ENCODE measurements around the gene FBXO41.

FBXO41 gene, protein sequence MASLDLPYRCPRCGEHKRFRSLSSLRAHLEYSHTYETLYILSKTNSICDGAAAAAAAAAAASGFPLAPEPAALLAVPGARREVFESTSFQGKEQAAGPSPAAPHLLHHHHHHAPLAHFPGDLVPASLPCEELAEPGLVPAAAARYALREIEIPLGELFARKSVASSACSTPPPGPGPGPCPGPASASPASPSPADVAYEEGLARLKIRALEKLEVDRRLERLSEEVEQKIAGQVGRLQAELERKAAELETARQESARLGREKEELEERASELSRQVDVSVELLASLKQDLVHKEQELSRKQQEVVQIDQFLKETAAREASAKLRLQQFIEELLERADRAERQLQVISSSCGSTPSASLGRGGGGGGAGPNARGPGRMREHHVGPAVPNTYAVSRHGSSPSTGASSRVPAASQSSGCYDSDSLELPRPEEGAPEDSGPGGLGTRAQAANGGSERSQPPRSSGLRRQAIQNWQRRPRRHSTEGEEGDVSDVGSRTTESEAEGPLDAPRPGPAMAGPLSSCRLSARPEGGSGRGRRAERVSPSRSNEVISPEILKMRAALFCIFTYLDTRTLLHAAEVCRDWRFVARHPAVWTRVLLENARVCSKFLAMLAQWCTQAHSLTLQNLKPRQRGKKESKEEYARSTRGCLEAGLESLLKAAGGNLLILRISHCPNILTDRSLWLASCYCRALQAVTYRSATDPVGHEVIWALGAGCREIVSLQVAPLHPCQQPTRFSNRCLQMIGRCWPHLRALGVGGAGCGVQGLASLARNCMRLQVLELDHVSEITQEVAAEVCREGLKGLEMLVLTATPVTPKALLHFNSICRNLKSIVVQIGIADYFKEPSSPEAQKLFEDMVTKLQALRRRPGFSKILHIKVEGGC

DNA sequence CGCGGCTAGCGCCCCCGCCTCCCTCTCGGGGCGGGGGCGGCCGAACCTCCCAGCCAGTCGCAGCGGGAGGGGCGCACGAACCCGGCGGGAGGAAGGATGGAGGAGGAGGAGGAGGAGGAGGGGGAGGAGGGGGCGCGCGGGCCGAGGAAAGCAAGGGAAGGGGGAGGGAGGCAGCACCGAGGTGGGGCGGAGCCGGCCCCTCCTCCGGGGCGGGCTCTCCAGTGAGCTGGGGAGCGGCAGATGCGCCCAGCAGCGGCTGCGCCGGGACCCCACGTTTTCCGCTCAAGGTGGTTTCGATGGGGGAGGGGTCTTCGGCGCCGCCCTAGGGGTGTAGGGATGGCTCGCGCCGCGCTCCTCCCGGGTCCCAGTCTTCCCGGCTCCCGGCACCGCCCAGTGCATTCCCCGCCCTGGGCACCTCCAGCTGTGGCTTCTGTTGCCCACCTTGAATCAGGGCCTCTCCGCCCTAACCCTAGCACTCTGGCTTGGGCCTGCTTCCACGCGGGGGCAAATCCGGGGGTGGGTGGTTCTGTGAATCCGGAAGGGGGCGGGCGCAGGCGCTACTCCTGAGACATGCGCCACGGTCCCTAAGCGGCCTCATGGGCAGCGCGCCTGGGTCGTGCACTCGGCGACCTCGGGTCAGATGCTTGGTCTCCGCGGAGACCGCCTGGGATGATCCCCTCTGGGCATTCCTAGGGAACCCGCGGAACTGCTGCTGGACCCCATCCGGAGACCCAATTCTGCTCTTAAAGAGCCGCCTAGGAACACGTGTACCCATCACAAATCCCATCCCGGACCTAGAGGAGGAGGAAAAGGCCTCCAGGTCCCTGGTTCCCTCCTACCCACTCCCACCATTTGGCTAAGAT lies at the start of gene FBXO41:
TSS of gene FBXO41 (minus strand) at position 183 of the 863 bp plus-strand sequence. CDS start 14,848 bp downstream, outside the sequence.
- DNase-seq (ENCODE audit: low read depth) = no peak

DNA sequence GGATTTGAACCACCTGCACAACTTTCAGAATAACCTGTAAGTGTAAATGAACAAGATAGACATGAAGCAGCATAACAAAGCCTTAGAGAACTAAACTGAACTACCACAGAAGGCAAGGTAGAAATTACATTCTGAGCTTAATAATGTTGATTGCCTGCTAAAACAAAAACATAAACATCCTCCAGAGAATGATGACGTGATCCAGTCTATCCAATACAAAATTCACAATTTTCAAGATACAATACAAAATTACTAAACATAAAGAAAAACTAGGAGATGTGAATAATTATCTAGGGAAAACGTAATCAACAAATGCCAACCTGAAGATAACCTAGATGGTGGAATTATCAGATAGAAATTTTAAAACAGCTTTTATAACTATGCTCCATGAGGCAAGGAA lies 49.8 kb upstream of the FBXO41 start:
- no peak for DNase-seq (ENCODE audit: low read depth)

DNA sequence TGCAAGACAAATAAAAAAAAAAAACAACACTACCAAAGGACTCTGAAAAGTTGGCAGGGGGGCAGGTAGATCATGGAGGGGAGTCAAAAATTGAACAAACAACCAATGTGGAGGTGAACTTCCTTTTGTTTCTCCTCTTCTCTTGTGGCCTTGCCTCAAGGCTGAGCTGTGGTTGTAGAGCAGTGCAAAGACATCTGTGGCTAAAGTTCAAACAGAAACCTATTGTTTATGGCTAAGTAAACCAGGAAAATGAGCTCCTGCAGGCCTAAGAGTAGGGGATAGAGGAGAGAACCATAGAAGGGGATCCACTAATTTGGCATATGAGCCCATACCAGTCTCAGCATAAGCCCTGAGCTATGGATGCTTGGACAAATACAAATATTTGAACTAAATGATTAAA lies 49.3 kb upstream of the FBXO41 start:
- no peak for DNase-seq (ENCODE audit: low read depth)

DNA sequence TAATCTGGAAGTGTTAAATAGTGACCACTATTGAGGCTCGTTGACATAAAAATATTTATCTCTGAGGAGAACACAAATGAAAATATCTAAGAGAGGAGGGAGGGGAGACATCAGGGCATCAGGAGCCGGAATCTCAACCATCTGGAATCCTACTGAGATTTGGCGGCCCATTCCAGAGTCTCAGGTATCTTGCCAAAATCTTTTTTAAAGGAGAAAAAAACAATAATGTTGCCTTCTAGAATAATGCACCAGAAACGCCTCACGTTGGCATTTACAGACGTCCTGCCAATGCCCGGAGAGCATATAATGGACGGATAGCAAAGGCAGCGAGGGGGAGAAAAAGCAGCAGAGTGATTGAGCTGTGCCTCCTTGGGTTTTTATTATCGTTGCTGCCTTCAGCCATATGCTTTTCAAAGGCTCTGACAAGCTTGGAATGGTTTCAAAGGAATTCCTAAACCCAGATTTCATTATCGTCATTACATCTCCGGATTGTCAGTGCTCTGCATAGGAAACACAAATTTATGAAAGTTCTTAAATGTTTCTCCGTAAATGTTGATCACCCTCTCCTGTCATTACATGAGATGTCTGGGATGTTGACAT lies 39.9 kb upstream of the FBXO41 start:
- DNase-seq (ENCODE audit: low read depth) = no peak

DNA sequence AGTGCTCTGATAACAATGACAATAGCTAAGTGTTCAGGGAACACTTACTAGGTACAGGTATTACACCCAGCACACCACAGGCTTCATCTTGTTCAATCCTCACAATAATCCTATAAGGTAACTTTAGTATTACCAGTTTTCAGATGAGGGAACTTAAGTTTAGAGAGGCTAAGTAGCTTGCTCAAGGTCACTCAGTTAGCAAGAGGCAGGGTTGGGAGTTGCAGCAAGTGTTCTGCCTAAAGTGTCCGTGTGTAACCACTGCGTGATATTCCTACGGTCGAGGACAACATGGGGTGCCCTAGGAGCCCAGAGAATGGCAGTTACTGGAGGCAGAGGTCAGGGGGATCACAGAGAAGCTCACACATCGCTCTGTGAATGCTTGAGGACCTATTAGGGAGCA lies 39.3 kb upstream of the FBXO41 start:
- DNase-seq (ENCODE audit: low read depth) = no peak

DNA sequence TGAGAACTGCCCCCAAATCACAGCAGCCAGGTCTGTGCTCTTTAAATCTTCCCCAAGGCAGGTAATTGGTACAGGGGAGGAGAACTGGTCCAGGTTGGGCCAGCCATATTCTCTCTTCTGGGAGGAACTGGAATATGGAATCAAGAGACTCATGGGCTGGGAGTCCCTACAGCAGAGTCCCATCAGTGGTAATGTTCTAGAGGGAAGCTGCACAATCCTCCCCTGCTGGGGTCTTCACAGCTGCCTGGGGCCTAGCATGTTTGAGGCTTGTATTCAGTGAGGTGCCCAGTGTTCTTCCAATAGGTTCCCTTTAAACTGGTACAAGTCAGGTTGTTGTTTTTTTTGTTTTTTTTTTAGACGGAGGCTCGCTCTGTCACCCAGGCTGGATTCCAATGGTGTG lies 30.2 kb upstream of the FBXO41 start:
- no peak for DNase-seq (ENCODE audit: low read depth)

DNA sequence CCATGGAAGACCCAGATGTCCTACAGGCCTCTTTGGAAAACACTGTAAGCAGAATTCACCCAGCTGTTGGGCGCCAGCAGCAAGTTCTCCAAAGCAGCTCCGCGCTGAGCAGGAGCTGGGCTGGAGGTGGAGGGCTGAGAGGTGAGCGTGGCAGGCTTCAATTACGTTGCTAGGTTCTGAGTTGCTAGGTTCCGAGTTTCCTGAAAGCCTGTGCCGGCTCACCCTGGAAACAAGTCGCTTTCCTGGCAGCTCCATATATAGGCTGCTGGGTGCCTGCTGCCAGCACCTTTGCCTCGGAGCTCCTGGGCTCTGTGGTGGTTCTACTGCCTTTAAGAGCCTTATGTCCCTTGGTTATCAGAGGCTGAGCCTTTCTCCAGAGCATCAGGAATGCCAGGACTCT lies 23.4 kb upstream of the FBXO41 start:
- DNase-seq (ENCODE audit: low read depth) = no peak

DNA sequence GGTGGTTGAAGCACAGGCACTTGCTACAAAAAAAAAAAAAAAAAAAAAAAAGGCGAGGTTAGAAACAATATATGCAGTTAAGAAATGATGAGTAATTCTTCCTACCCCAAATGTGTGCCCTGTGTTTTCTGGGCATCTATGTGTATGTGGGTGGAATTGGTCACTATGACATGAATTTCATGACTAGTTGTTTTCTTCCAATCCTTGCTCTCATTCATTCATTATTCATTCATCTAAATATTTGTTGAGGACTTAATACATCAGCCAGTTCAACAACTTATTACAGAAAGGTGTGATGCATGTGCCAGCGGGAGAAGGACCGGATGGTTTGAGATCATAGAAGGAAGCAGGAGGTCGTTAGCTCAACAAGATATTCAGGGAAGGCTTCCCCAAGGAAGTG lies 17.4 kb upstream of the FBXO41 start:
- DNase-seq (ENCODE audit: low read depth) = no peak

DNA sequence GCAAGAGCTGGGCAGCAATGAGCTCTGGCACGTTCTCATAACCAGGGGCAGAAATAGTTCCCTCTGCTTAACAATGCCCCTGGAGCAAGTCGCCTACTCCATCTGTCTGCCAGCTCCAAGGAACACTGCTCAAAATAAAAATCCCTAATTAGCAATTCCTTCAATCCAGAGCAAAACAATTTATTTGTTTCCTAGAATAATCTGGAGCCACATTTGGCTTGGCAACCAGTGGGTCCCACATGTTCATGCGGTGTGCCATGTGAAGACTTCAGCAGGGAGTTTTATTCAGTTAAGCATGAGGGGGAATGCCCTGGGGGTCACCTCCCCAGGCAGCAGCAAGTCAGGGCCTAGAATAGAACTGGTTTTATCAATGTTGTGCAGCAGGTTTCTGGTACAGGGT lies 16.6 kb upstream of the FBXO41 start:
- no peak for DNase-seq (ENCODE audit: low read depth)

DNA sequence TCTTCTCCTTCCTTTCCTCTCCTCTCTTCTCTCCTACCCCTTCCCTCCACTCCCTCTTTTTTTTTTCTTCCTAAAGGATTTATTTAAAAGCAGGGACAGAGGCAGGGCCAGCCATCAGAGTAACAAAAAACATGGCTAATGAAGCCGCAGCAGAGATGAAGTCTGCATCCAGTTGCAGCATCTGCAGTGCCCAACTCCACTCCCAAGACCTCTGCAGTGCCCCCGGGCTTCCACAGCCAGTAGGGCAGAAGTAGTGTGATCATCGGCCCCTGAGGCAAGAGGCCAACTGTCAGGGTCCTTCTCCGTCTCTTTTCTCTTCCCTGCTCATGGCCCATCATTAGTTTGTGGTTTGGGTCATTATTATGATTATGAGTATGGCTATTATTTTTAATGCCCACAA lies 13.3 kb upstream of the FBXO41 start:
- no peak for DNase-seq (ENCODE audit: low read depth)

DNA sequence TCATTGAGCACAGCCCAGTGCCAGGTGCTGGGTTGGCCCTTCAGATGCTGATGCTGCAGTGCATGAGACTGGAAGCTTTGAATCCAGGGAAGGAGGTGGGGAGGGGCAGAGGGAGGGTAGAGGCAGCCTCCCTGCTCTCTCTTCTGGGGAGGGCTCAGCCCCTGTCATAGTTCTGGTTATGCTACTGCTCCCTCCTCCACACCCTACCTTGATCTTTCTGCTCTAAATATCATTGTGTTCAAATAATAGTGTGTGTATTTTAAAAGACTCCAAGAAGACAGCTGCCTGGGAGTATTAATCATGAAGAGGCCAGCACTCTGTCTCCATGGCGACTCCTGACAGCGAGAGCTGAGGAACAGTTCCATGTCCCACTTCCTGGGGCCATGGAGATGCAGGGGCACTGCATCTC lies 12.9 kb upstream of the FBXO41 start:
- no peak for DNase-seq (ENCODE audit: low read depth)

DNA sequence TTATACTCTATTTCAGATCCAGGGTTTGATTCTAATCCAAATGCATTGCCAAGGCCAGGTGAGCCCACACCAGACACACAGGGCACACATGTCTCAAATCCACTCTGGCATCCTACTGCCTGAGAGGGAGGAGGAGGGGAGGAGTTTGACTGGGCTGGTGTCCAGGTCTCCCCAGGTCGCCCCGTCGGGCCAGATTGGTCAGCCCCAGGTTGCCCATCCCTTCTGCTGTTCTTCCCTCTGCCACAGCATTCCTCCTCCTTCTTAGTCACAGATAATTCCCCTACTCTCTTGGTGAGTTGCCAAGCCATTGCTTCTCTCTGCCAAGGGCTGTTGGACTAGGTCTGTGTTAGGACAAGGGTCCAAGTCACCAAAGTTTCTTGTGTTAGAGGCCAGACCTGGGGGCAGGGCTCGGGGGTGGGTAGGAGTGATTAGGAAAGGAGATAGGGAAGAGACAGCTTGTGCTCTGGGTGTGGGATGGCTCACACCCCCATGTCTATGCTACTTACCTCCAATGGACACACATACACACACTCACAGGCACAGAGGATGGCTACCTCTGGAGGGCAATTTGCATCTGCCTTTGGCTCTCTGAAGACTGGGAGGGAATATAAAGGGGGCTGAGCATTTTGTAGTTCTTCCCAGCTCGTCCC lies 11.6 kb upstream of the FBXO41 start:
- DNase-seq (ENCODE audit: low read depth) = no peak

DNA sequence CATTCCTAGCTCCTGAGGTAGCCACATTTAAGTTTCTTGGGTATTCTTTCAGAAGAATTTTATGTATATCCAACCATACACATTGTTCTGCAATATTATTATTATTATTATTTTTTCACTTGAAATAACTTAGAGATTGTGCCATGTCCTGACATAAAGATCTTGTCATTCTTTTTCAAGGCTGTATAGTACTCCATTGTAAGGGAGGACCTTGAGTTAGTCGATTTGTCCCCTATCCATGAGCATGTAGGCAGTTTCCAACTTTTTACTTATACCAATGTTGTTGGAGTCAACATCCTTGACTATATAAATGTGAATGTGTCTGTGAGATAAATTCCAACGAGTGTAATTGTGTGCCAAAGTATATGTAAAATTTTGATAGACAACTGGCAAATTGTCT lies 10.0 kb upstream of the FBXO41 start:
- DNase-seq (ENCODE audit: low read depth) = no peak

DNA sequence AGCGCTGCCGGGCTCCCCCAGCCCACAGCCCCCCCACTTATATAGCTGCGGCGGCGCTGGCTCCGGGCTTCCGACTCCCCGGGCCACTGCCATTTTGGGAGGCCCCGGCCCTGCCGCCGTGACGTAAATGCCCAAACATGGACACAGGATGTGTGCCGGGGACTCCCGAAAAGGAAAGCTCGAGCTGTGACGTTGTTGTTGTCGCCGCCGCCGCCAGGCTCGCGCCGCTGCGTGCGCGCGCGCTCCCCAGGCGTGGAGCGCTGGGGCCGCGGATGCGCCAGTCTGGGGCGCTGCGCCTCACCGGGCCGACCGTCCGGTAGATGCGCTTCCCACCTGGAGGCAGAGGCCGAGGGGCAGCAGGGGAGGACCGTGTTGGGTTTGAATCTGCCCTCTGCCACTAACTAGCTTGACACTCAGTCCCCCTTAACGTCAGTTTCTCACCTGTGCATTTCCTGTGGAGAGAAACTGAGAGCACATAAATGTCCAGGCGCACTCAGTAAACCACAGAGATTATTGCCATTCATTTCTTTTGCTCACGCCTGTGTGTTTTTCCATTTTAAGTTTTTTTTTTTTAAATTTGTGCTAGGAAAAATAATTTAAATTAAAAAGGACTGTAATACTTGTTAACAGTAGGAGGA lies 9.4 kb upstream of the FBXO41 start, which contains the start of gene EGR4:
TSS of gene EGR4 (minus strand) at position 15 of the 638 bp plus-strand sequence. CDS start 231 bp downstream, outside the sequence.
- no peak for DNase-seq (ENCODE audit: low read depth)

DNA sequence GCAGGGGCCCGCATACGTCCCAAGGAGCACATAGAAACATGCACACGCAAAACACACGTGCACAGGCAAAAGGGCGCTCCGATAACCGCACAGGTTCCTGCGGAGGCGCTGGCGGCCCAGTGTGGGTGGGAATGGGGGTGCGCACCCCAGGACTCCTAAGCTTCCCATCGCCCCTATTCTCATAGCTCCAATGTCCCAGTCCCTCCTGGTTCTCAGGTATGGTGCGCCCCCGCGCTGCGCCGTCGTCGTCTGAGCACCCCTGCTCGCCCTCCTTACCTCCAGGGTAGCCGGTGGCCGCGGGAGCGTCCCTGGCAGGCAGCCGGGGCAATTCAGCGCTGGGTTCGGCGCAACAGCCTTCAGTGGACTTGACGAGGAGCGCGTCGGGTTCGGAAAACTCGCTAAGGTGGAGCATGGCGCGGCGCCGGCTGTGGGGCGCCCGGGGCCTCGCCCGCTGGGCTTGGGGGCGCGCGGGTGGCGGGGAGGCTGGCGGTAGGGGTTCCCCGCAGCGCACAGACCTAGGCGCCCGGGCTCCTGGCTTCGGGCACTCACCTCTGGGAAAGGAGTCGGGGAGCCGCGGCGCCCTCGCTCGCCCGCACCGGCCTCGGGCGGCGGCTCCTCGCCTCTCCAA lies 8.7 kb upstream of the FBXO41 start:
- no peak for DNase-seq (ENCODE audit: low read depth)

DNA sequence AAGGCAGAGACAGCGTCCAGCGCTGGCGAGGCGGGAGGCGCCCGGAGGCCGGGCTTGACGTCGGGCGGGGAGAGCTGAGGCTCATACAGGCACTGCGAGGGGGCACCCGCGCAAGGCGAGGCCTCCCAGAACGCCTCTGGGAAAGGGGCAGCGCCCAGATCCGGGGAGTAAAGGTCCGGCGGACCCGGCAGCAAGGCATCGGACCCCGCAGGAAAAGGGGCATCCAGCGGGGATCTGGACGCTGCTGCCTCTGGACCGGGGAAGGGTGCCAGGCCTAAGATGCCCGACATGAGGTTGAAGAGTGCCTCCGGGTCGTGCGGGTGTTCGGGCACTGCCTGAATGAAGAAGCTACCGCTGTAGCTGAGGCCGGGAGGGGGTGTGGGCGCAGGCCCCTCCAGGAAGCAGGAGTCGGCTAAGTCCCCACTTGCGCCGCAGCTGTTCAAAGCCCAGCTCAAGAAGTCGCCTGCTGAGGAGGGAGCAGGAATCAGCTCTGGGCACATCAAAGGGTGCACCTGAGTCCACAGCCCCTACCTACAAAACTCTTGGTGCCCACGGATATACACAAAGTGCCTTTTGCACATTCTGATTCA lies 8.1 kb upstream of the FBXO41 start:
- DNase-seq (ENCODE audit: low read depth) = no peak

DNA sequence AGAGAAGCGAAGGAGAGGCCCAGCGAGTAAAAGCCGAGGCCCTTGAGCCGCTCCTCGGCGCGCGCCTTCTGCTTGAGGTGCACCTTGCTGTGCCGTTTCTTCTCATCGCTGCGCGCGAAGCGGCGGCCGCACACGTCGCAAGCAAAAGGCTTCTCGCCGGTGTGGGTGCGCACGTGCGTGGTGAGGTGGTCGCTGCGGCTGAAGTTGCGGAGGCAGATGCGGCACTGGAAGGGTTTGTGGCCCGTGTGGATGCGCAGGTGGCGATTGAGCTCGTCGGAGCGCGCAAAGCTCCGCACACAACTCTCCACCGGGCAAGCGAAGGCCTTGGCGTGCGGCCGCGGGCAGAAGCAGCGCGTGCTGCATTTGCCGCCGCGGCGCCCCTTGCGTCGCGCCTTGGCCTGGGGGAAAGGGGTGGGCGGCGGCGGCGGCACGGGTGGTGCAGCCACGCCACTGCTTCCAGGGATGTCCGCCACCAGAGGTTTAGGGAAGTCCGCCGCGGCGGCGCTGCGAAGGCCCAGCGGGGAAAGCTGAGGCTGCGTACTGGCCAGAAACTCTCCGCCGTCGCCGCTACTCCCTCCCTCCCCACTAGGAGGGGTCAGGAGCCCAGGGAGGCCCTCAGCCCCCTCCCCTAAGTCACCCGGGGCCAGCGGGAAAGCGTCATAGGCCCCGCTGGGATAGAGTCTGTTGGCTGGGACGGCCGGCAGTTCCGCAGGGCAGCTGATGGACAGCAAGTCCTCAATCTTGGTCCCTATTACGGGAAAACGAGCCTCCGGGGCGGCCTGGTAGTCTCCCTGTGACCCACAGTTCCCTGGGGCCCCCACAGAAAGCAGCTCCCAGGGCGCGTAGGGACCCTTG lies 7.4 kb upstream of the FBXO41 start:
- no peak for DNase-seq (ENCODE audit: low read depth)

DNA sequence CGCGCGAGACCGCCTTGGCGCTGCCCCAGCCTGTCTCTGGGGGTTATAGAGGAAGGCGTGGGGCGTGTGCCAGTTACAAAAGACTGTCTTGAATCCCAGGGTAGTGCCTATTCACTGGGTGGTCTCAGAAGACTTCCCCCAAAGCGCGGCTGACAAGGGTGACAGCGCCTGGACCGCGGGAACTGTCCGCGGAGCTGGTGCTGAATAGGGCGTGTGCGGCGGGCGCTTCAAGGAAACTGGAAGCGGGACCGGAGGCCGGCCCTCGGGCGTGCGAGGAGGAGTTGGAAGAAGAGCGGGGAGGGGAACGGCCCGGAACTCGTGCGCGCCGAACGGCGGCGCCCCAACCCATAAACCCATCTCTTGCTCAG lies 6.8 kb upstream of the FBXO41 start:
- DNase-seq (ENCODE audit: low read depth) = no peak
